ENCODE results near the gene LGALS3BP.

Gene LGALS3BP

GRCh38 chr17:79014158-79014758 is 34.5 kb upstream of the LGALS3BP start:
- DNase-seq (ENCODE audit: low spot score): no peak

GRCh38 chr17:79012563-79013134 is 32.9 kb upstream of the LGALS3BP start:
- DNase-seq (ENCODE audit: low spot score): no peak

GRCh38 chr17:79011451-79012147 is 31.9 kb upstream of the LGALS3BP start:
- DNase-seq (ENCODE audit: low spot score): peak; percentile 89

GRCh38 chr17:79010304-79010646 is 30.6 kb upstream of the LGALS3BP start:
- no peak for DNase-seq (ENCODE audit: low spot score)

- peak; percentile 87 for DNase-seq (ENCODE audit: low spot score)
These were observed 29.9 kb upstream of the LGALS3BP start, which contains the start of gene CANT1 for GRCh38 chr17:79009397-79010303. Gene CANT1 (minus strand): TSS chr17:79009764. CDS start chr17:78997622, 12,142 bp downstream.

- no peak for DNase-seq (ENCODE audit: low spot score)
These were observed 29.1 kb upstream of the LGALS3BP start for GRCh38 chr17:79008666-79009387.

GRCh38 chr17:79007504-79008381 is 28.0 kb upstream of the LGALS3BP start:
- no peak for DNase-seq (ENCODE audit: low spot score)

GRCh38 chr17:79006794-79007503 is 27.2 kb upstream of the LGALS3BP start:
- DNase-seq (ENCODE audit: low spot score): no peak

- no peak for DNase-seq (ENCODE audit: low spot score)
These were observed 26.3 kb upstream of the LGALS3BP start for GRCh38 chr17:79006046-79006445.

- DNase-seq (ENCODE audit: low spot score): no peak
These were observed 25.5 kb upstream of the LGALS3BP start for GRCh38 chr17:79005063-79005861.

GRCh38 chr17:79003661-79004411 is 24.1 kb upstream of the LGALS3BP start:
- no peak for DNase-seq (ENCODE audit: low spot score)

GRCh38 chr17:79002796-79003593 is 23.3 kb upstream of the LGALS3BP start:
- no peak for DNase-seq (ENCODE audit: low spot score)

GRCh38 chr17:79002291-79002690 is 22.6 kb upstream of the LGALS3BP start:
- no peak for DNase-seq (ENCODE audit: low spot score)

- DNase-seq (ENCODE audit: low spot score): no peak
These were observed 21.7 kb upstream of the LGALS3BP start for GRCh38 chr17:79001190-79002020.

GRCh38 chr17:79000396-79001189 is 20.9 kb upstream of the LGALS3BP start:
- no peak for DNase-seq (ENCODE audit: low spot score)

- DNase-seq (ENCODE audit: low spot score): no peak
These were observed 20.2 kb upstream of the LGALS3BP start for GRCh38 chr17:78999947-79000395.

Measured in RKO (cell line).